HepG2 (cell line): Measurements from ENCODE around the gene SLC27A1.

Source experiments
- BCLAF1 ChIP-seq: fragments of 450-650 bp; IDR thresholded peaks from 2 replicates; pipeline ENCODE4 v1.6.1; 2017; ENCODE audit warnings: mild to moderate bottlenecking
- BHLHE40 ChIP-seq: IDR thresholded peaks from 2 replicates; pipeline ENCODE4 v1.6.1; 2011; ENCODE audit warnings: low read length, improper control_type of control experiment
- CTCF ChIP-seq: sonication (generic); formaldehyde crosslinking; IDR thresholded peaks from 2 replicates; pipeline ENCODE4 v1.5.0; 2020; ENCODE audit warnings: mild to moderate bottlenecking, missing genetic modification reagents, moderate library complexity
- FOSL1 ChIP-seq: sonication (generic); formaldehyde crosslinking; IDR thresholded peaks from 2 replicates; pipeline ENCODE4 v1.9.0; 2021; ENCODE audit warnings: missing genetic modification reagents, borderline replicate concordance
- HNF4G ChIP-seq, 2 experiments: sonication (generic) in 1 of 2; formaldehyde crosslinking in 1 of 2; IDR thresholded peaks; 2 replicates each; pipeline versions ENCODE4 v1.4.0 to v1.6.1; 2011 to 2020; ENCODE audit warnings: borderline replicate concordance in 2 of 2, low read depth in 2 of 2, mild to moderate bottlenecking in 2 of 2, low read length in 1 of 2, missing genetic modification reagents in 1 of 2, moderate library complexity in 1 of 2
- PAX8 ChIP-seq: sonication (generic); formaldehyde crosslinking; IDR thresholded peaks from 2 replicates; pipeline ENCODE4 v1.8.0; 2022; ENCODE audit warnings: mild to moderate bottlenecking, missing genetic modification reagents, borderline replicate concordance
- POLR2A ChIP-seq, 2 experiments: IDR thresholded peaks; 2 replicates each; pipeline ENCODE4 v1.6.1; 2011; ENCODE audit warnings: low read depth in 2 of 2, low read length in 2 of 2, mild to moderate bottlenecking in 1 of 2, moderate library complexity in 1 of 2; ENCODE audit not compliant: insufficient read depth in 1 of 2
- SIN3A ChIP-seq: IDR thresholded peaks from 2 replicates; pipeline ENCODE4 v1.6.1; 2011; ENCODE audit warnings: low read depth, mild to moderate bottlenecking, control low read depth, low read length, borderline replicate concordance
- TAF15 ChIP-seq: fragments of 200-400 bp; formaldehyde crosslinking; IDR thresholded peaks from one replicate; pipeline ENCODE4 v1.6.1; 2018; ENCODE audit warnings: mild to moderate bottlenecking, low read depth, low read length; ENCODE audit not compliant: poor library complexity, severe bottlenecking
- TBX2 ChIP-seq: sonication (generic); formaldehyde crosslinking; IDR thresholded peaks from 2 replicates; pipeline ENCODE4 v1.5.0; 2020; ENCODE audit warnings: missing genetic modification reagents, mild to moderate bottlenecking, borderline replicate concordance
- ZBTB8A ChIP-seq: sonication (generic); formaldehyde crosslinking; IDR thresholded peaks from 2 replicates; pipeline ENCODE4 v1.4.0; 2020; ENCODE audit warnings: mild to moderate bottlenecking, low read depth, missing genetic modification reagents, borderline replicate concordance
- ZNF207 ChIP-seq: fragments of 450-650 bp; IDR thresholded peaks from 2 replicates; pipeline ENCODE4 v1.6.1; 2016; ENCODE audit warnings: antibody characterized with exemption, borderline replicate concordance
- TF ChIP-seq, protein P1 (sequence below): sonication (generic); formaldehyde crosslinking; IDR thresholded peaks from 2 replicates; pipeline ENCODE4 v1.4.0; 2020; ENCODE audit warnings: missing genetic modification reagents

GRCh38 chr19:17450264-17451075 is 19.9 kb upstream of the SLC27A1 start:
- TF ChIP-seq PAX8 (no peak), BCLAF1 (no peak), CTCF (CRISPR knock-in tag) (no peak), TAF15 (no peak), ZBTB8A (CRISPR knock-in tag) (no peak), POLR2A (IDR thresholded peaks at IDR 0.05; ENCODE audit: insufficient read depth in 1 of 2, low read depth in 2 of 2, low read length in 2 of 2) (no peak), TBX2 (no peak), SIN3A (no peak), FOSL1 (no peak), ZNF207 (no peak), BHLHE40 (no peak), HNF4G (IDR thresholded peaks at IDR 0.05; ENCODE audit: borderline replicate concordance, low read depth, low read length) (no peak), HNF4G (CRISPR knock-in tag; IDR thresholded peaks at IDR 0.05; ENCODE audit: borderline replicate concordance, low read depth) (no peak)
- TF ChIP-seq, protein P1, sequence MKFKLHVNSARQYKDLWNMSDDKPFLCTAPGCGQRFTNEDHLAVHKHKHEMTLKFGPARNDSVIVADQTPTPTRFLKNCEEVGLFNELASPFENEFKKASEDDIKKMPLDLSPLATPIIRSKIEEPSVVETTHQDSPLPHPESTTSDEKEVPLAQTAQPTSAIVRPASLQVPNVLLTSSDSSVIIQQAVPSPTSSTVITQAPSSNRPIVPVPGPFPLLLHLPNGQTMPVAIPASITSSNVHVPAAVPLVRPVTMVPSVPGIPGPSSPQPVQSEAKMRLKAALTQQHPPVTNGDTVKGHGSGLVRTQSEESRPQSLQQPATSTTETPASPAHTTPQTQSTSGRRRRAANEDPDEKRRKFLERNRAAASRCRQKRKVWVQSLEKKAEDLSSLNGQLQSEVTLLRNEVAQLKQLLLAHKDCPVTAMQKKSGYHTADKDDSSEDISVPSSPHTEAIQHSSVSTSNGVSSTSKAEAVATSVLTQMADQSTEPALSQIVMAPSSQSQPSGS: no peak
